HEK293 (cell line): ENCODE data around the gene OLFM1.

Experiments
- CTCF ChIA-PET: fragments of 350-600 bp; formaldehyde crosslinking; extraction: SDS; loops from one replicate; lab custom pipeline; 2021; ENCODE audit warnings: antibody characterized with exemption; lab: Yijun Ruan, JAX
- POLR2A ChIA-PET: fragments of 300-600 bp; formaldehyde crosslinking; extraction: SDS; loops from one replicate; lab custom pipeline; 2020; ENCODE audit warnings: antibody characterized with exemption, inconsistent platforms; lab: Yijun Ruan, JAX
- H3K27ac ChIP-seq: fragments of 200-500 bp; sonication (Bioruptor generic); 2 replicates; pipeline ENCODE4 v1.5.1; 2014; ENCODE audit warnings: low read depth, low read length, control low read depth, inconsistent platforms; ENCODE audit errors: extremely low read depth
- H3K36me3 ChIP-seq, 2 experiments: fragments of 200-500 bp in 1 of 2; sonication (Bioruptor generic) in 1 of 2; 1 replicate in 1 of 2; 2 replicates in 1 of 2; pipeline ENCODE4 v1.5.1; 2014 to 2017; ENCODE audit warnings: inconsistent platforms in 2 of 2, low read length in 2 of 2; ENCODE audit not compliant: control insufficient read depth in 2 of 2, insufficient read depth in 1 of 2
- H3K4me1 ChIP-seq: fragments of 200-500 bp; sonication (Bioruptor generic); 2 replicates; pipeline ENCODE4 v1.5.1; 2014; ENCODE audit warnings: mild to moderate bottlenecking, low read length, inconsistent platforms; ENCODE audit not compliant: control insufficient read depth, insufficient read depth
- H3K4me3 ChIP-seq: 2 replicates; pipeline ENCODE4 v1.5.1; 2011; ENCODE audit warnings: low read depth, mild to moderate bottlenecking, control low read depth, low read length, moderate library complexity
- H3K9me3 ChIP-seq: fragments of 200-500 bp; sonication (Bioruptor generic); 2 replicates; pipeline ENCODE4 v1.5.1; 2014; ENCODE audit warnings: low read depth, low read length, inconsistent platforms; ENCODE audit not compliant: control insufficient read depth, insufficient read depth
- AEBP2 ChIP-seq: fragments of 450-650 bp; formaldehyde crosslinking; IDR thresholded peaks from 2 replicates; pipeline ENCODE4 v1.5.1; 2016; ENCODE audit warnings: missing biosample characterization, missing genetic modification characterization, borderline replicate concordance
- KLF1 ChIP-seq: fragments of 450-650 bp; formaldehyde crosslinking; IDR thresholded peaks from 2 replicates; pipeline ENCODE4 v1.5.1; 2016; ENCODE audit warnings: missing biosample characterization, missing genetic modification characterization
- MZF1 ChIP-seq: fragments of 450-650 bp; formaldehyde crosslinking; IDR thresholded peaks from 2 replicates; pipeline ENCODE4 v1.5.1; 2017; ENCODE audit warnings: missing biosample characterization, missing genetic modification characterization, borderline replicate concordance
- PRDM6 ChIP-seq: fragments of 450-650 bp; formaldehyde crosslinking; IDR thresholded peaks from 2 replicates; pipeline ENCODE4 v1.5.1; 2017; ENCODE audit warnings: missing biosample characterization, missing genetic modification characterization
- ZBTB10 ChIP-seq: fragments of 450-650 bp; formaldehyde crosslinking; IDR thresholded peaks from 2 replicates; pipeline ENCODE4 v1.5.1; 2016; ENCODE audit warnings: missing biosample characterization, missing genetic modification characterization
- ZBTB17 ChIP-seq: fragments of 450-650 bp; formaldehyde crosslinking; IDR thresholded peaks from 2 replicates; pipeline ENCODE4 v1.5.1; 2016; ENCODE audit warnings: missing biosample characterization, missing genetic modification characterization
- ZBTB49 ChIP-seq: fragments of 450-650 bp; formaldehyde crosslinking; IDR thresholded peaks from 2 replicates; pipeline ENCODE4 v1.5.1; 2016; ENCODE audit warnings: missing biosample characterization, missing genetic modification characterization, low read depth
- ZBTB6 ChIP-seq: fragments of 450-650 bp; formaldehyde crosslinking; IDR thresholded peaks from 2 replicates; pipeline ENCODE4 v1.5.1; 2017; ENCODE audit warnings: missing biosample characterization, missing genetic modification characterization
- ZNF10 ChIP-seq: fragments of 450-650 bp; formaldehyde crosslinking; IDR thresholded peaks from 2 replicates; pipeline ENCODE4 v1.5.1; 2017; ENCODE audit warnings: missing biosample characterization, missing genetic modification characterization
- ZNF133 ChIP-seq: fragments of 450-650 bp; formaldehyde crosslinking; IDR thresholded peaks from 2 replicates; pipeline ENCODE4 v1.5.1; 2016; ENCODE audit warnings: missing biosample characterization, missing genetic modification characterization
- ZNF202 ChIP-seq: fragments of 450-650 bp; formaldehyde crosslinking; IDR thresholded peaks from 2 replicates; pipeline ENCODE4 v1.5.1; 2016; ENCODE audit warnings: missing biosample characterization, missing genetic modification characterization, borderline replicate concordance
- ZNF248 ChIP-seq: fragments of 450-650 bp; formaldehyde crosslinking; IDR thresholded peaks from 2 replicates; pipeline ENCODE4 v1.5.1; 2017; ENCODE audit warnings: missing biosample characterization, missing genetic modification characterization
- ZNF513 ChIP-seq: fragments of 450-650 bp; IDR thresholded peaks from 2 replicates; pipeline ENCODE4 v1.5.1; 2018; ENCODE audit warnings: missing biosample characterization, missing genetic modification characterization
- ZNF548 ChIP-seq: fragments of 450-650 bp; formaldehyde crosslinking; IDR thresholded peaks from 2 replicates; pipeline ENCODE4 v1.5.1; 2016; ENCODE audit warnings: missing biosample characterization, missing genetic modification characterization
- ZNF580 ChIP-seq: fragments of 450-650 bp; formaldehyde crosslinking; IDR thresholded peaks from 2 replicates; pipeline ENCODE4 v1.5.1; 2016; ENCODE audit warnings: missing biosample characterization, missing genetic modification characterization
- ZNF596 ChIP-seq: fragments of 450-650 bp; IDR thresholded peaks from 2 replicates; pipeline ENCODE4 v1.5.0; 2018; ENCODE audit warnings: missing biosample characterization, mild to moderate bottlenecking, missing genetic modification characterization, moderate library complexity
- ZNF768 ChIP-seq: fragments of 450-650 bp; formaldehyde crosslinking; IDR thresholded peaks from 2 replicates; pipeline ENCODE4 v1.5.1; 2018; ENCODE audit warnings: missing biosample characterization, mild to moderate bottlenecking, missing genetic modification characterization
- ZNF776 ChIP-seq: fragments of 450-650 bp; formaldehyde crosslinking; IDR thresholded peaks from 2 replicates; pipeline ENCODE4 v1.5.0; 2017; ENCODE audit warnings: missing biosample characterization, missing genetic modification characterization, borderline replicate concordance
- ZNF837 ChIP-seq: fragments of 450-650 bp; formaldehyde crosslinking; IDR thresholded peaks from 2 replicates; pipeline ENCODE4 v1.5.1; 2016; ENCODE audit warnings: missing biosample characterization, missing genetic modification characterization

Gene OLFM1

GRCh38 chr9:135134268-135135022, 47.0 kb downstream of the OLFM1 start (continued):
- no peak for TF ChIP-seq ZBTB49 (tag by site-specific recombination)
- TF ChIP-seq, all 188 proteins: peak for 8

GRCh38 chr9:135135171-135135928, 47.9 kb downstream of the OLFM1 start:
- POLR2A ChIA-PET: no interaction called here
- no peaks in the 10 kb centered on the region for H3K36me3 ChIP-seq
- no peak for TF ChIP-seq PRDM6 (tag by site-specific recombination)
- no peak for TF ChIP-seq MZF1 (tag by site-specific recombination)
- no peak for TF ChIP-seq AEBP2 (tag by site-specific recombination)
- 0 out of 2 replicates have a peak, but pooled peaks have one; percentile 22 for TF ChIP-seq ZNF768 (tag by site-specific recombination)
- TF ChIP-seq ZBTB6: no peak
- TF ChIP-seq KLF1 (tag by site-specific recombination): no peak
- no peaks in the 10 kb centered on the region; the same call in 1 of the 2 replicates for H3K4me1 ChIP-seq
- CTCF ChIA-PET: no interaction called here
- H3K27ac ChIP-seq: no peak overlapping the region
- no peak overlapping the region for H3K4me3 ChIP-seq
- H3K9me3 ChIP-seq: no peaks in the 10 kb centered on the region

- no peaks in the 10 kb centered on the region for H3K36me3 ChIP-seq
- no peak overlapping the region for H3K27ac ChIP-seq
- no peaks in the 10 kb centered on the region; the same call in 1 of the 2 replicates for H3K4me1 ChIP-seq
- no peaks in the 10 kb centered on the region for H3K9me3 ChIP-seq
- POLR2A ChIA-PET: no interaction called here
- CTCF ChIA-PET: interaction anchor here (0.7 kb wide), 1 partner anchor 568 kb away, joined by 3 read pairs; no protein-coding TSS in a partner anchor
- no peak overlapping the region for H3K4me3 ChIP-seq
- TF ChIP-seq ZNF133 (no peak), ZNF548 (tag by site-specific recombination) (no peak), ZNF202 (tag by site-specific recombination) (no peak), ZNF513 (no peak), ZNF10 (tag by site-specific recombination) (no peak), ZNF580 (tag by site-specific recombination) (no peak), ZNF596 (tag by site-specific recombination) (no peak), ZNF837 (tag by site-specific recombination) (no peak), ZBTB17 (tag by site-specific recombination) (no peak), ZNF776 (tag by site-specific recombination) (no peak), ZNF248 (tag by site-specific recombination) (no peak), ZBTB10 (tag by site-specific recombination) (no peak)
These were observed 48.5 kb downstream of the OLFM1 start for GRCh38 chr9:135135929-135136315.
